Osteoblast (primary cell): Measurements from ENCODE around the gene MAN1C1. TPM values are rescaled to one million over a fixed set of nuclear protein-coding genes. Genes with fewer than 3 reads are reported as not detected.

Experiments used
- DNase-seq: peaks from one replicate; pipeline ENCODE4 v3.0.0; 2011; ENCODE audit warnings: low spot score, mixed read lengths; ENCODE audit not compliant: insufficient read length; ENCODE audit errors: missing footprints
- H2AFZ ChIP-seq: 2 replicates; pipeline ENCODE4 v1.6.0; 2011; ENCODE audit warnings: mild to moderate bottlenecking, low read length
- H3K27ac ChIP-seq: 2 replicates; pipeline ENCODE4 v1.5.1; 2011; ENCODE audit warnings: mild to moderate bottlenecking, low read depth, low read length, moderate library complexity
- H3K27me3 ChIP-seq: 2 replicates; pipeline ENCODE4 v1.6.0; 2012; ENCODE audit warnings: mild to moderate bottlenecking, control low read depth, inconsistent platforms, low read length, moderate library complexity; ENCODE audit not compliant: insufficient read depth
- H3K36me3 ChIP-seq: 2 replicates; pipeline ENCODE4 v1.5.1; 2011; ENCODE audit warnings: mild to moderate bottlenecking, low read length, control low read depth, moderate library complexity; ENCODE audit not compliant: insufficient read depth
- H3K4me1 ChIP-seq: 2 replicates; pipeline ENCODE4 v1.5.1; 2011; ENCODE audit warnings: mild to moderate bottlenecking, low read length, control low read depth, moderate library complexity; ENCODE audit not compliant: insufficient read depth
- H3K4me2 ChIP-seq: 2 replicates; pipeline ENCODE4 v1.6.0; 2011; ENCODE audit warnings: mild to moderate bottlenecking, low read length; ENCODE audit not compliant: insufficient read depth
- H3K4me3 ChIP-seq: fragments of 200-600 bp; sonication (generic); 3 replicates; pipeline ENCODE4 v1.5.1; 2012; ENCODE audit warnings: mild to moderate bottlenecking, low read length, inconsistent platforms; ENCODE audit not compliant: insufficient read depth
- H3K79me2 ChIP-seq: 2 replicates; pipeline ENCODE4 v1.6.0; 2012; ENCODE audit warnings: mild to moderate bottlenecking, low read length, control low read depth, inconsistent platforms; ENCODE audit not compliant: insufficient read depth
- H3K9me3 ChIP-seq: 2 replicates; pipeline ENCODE4 v1.5.1; 2011; ENCODE audit warnings: low read depth, low read length, control low read depth
- H4K20me1 ChIP-seq: 2 replicates; pipeline ENCODE4 v1.6.0; 2012; ENCODE audit warnings: mild to moderate bottlenecking, low read length, control low read depth; ENCODE audit not compliant: insufficient read depth
- CTCF ChIP-seq: IDR thresholded peaks from 2 replicates; pipeline ENCODE4 v1.5.1; 2011; ENCODE audit warnings: mild to moderate bottlenecking, low read depth, low read length, moderate library complexity; ENCODE audit errors: extremely low read depth
- total RNA-seq: library from RNA; depleted of rRNA; stranded (reverse); fragments of >200 nt; gene quantifications from 2 replicates; pipeline ENCODE4 v1.2.3, GENCODE V29; 2012

MAN1C1 gene
- total RNA-seq, 1 donor = 16.3 TPM

- peak overlapping the region; percentile 72 for H3K4me3 ChIP-seq
- no peaks in the 10 kb centered on the region for H3K9me3 ChIP-seq
- peak overlapping the region; percentile 70 for H3K4me2 ChIP-seq
- DNase-seq = no peak
- peaks cover 10% of the 10 kb centered on the region for H3K4me1 ChIP-seq
- H3K27ac ChIP-seq = no peak overlapping the region
- TF ChIP-seq CTCF = no peak
- no peaks in the 10 kb centered on the region for H3K79me2 ChIP-seq
- no peak overlapping the region for H2AFZ ChIP-seq
- no peaks in the 10 kb centered on the region for H4K20me1 ChIP-seq
- H3K27me3 ChIP-seq = peaks cover 63% of the 10 kb centered on the region
- no peaks in the 10 kb centered on the region for H3K36me3 ChIP-seq
Observed at GRCh38 chr1:25617625-25618432, 1.2 kb downstream of the MAN1C1 start.

- Histone ChIP-seq H4K20me1 (no peaks in the 10 kb centered on the region), H3K36me3 (no peaks in the 10 kb centered on the region), H3K4me1 (peaks cover 10% of the 10 kb centered on the region), H3K4me3 (peak overlapping the region; percentile 72), H3K27ac (no peak overlapping the region), H2AFZ (no peak overlapping the region), H3K9me3 (no peaks in the 10 kb centered on the region), H3K27me3 (peaks cover 64% of the 10 kb centered on the region), H3K79me2 (no peaks in the 10 kb centered on the region), H3K4me2 (peak overlapping the region; percentile 70)
- DNase-seq = no peak
- no peak for TF ChIP-seq CTCF
Observed at GRCh38 chr1:25618433-25618808, 1.8 kb downstream of the MAN1C1 start.

GRCh38 chr1:25619101-25619890, 2.7 kb downstream of the MAN1C1 start:
- peak; percentile 89 for DNase-seq
- no peak overlapping the region for H3K27ac ChIP-seq
- H3K4me2 ChIP-seq = no peak overlapping the region
- H4K20me1 ChIP-seq = no peaks in the 10 kb centered on the region
- H3K36me3 ChIP-seq = no peaks in the 10 kb centered on the region
- H3K4me3 ChIP-seq = no peak overlapping the region
- H3K9me3 ChIP-seq = no peaks in the 10 kb centered on the region
- H3K4me1 ChIP-seq = peaks cover 10% of the 10 kb centered on the region
- H2AFZ ChIP-seq = no peak overlapping the region
- peaks cover 70% of the 10 kb centered on the region for H3K27me3 ChIP-seq
- no peaks in the 10 kb centered on the region for H3K79me2 ChIP-seq
- TF ChIP-seq CTCF = peak; percentile 53

- Histone ChIP-seq H3K4me1 (peaks cover 10% of the 10 kb centered on the region), H2AFZ (no peak overlapping the region), H3K27me3 (peaks cover 71% of the 10 kb centered on the region), H4K20me1 (no peaks in the 10 kb centered on the region), H3K4me3 (no peak overlapping the region), H3K27ac (no peak overlapping the region), H3K36me3 (no peaks in the 10 kb centered on the region), H3K79me2 (no peaks in the 10 kb centered on the region), H3K9me3 (no peaks in the 10 kb centered on the region), H3K4me2 (no peak overlapping the region)
- TF ChIP-seq CTCF = no peak
- DNase-seq = peak; percentile 82
Observed at GRCh38 chr1:25620211-25620610, 3.6 kb downstream of the MAN1C1 start.
